IMR-90 (cell line): ENCODE measurements around the gene TMEM170A. TPM values are rescaled to one million over a fixed set of nuclear protein-coding genes. Genes with fewer than 3 reads are reported as not detected.
"Not testable (repeated sequence)": the region's sequence is repeated elsewhere in the genome, so short reads cannot be mapped to it uniquely, and the experiment has no call there.

Source experiments
- ATAC-seq: fragments of 200-7000 bp; cut with Tn5 transposase; 2 replicates; pipeline ENCODE4 v1.9.1; 2020; ENCODE audit warnings: low read depth, mild to moderate bottlenecking, moderate library complexity
- BruUV-seq: library from RNA; stranded (reverse); fragments of 400-500 nt; replicated peaks from 2 replicates; lab custom pipeline; 2021; lab: Mats Ljungman, UMichigan
- CTCF ChIA-PET: fragments of 300-600 bp; formaldehyde crosslinking; extraction: SDS; loops from one replicate; lab custom pipeline; 2021; ENCODE audit warnings: antibody characterized with exemption; lab: Yijun Ruan, JAX
- POLR2A ChIA-PET: fragments of 300-600 bp; sonication (Branson Sonifier 250); formaldehyde crosslinking; loops from one replicate; lab custom pipeline; 2022; ENCODE audit warnings: antibody characterized with exemption; ENCODE audit not compliant: unreplicated experiment; lab: Charles Lee
- DNase-seq: peaks from one replicate; pipeline ENCODE4 v3.0.0; 2013
- H2AFZ ChIP-seq: replicated peaks from 2 replicates; pipeline ENCODE3; 2013; ENCODE audit warnings: low read length, mild to moderate bottlenecking; ENCODE audit not compliant: poor library complexity
- H2AK5ac ChIP-seq: 2 replicates; pipeline ENCODE4 v1.6.1; 2013; ENCODE audit warnings: low read depth, low read length, inconsistent platforms
- H2AK9ac ChIP-seq: replicated peaks from 2 replicates; pipeline ENCODE3; 2013; ENCODE audit warnings: mild to moderate bottlenecking, low read depth, low read length, moderate library complexity; ENCODE audit not compliant: poor library complexity
- H2BK120ac ChIP-seq: 2 replicates; pipeline ENCODE4 v1.6.1; 2013; ENCODE audit warnings: low read depth, low read length, inconsistent platforms
- H2BK15ac ChIP-seq: 3 replicates; pipeline ENCODE4 v1.6.1; 2013; ENCODE audit warnings: low read depth, low read length, inconsistent platforms
- H2BK20ac ChIP-seq: 2 replicates; pipeline ENCODE4 v1.6.1; 2013; ENCODE audit warnings: low read depth, mild to moderate bottlenecking, inconsistent platforms, low read length, moderate library complexity
- H2BK5ac ChIP-seq: 2 replicates; pipeline ENCODE4 v1.6.1; 2013; ENCODE audit warnings: mild to moderate bottlenecking, low read depth, low read length, inconsistent platforms; ENCODE audit not compliant: poor library complexity, severe bottlenecking
- H3K14ac ChIP-seq: replicated peaks from 2 replicates; pipeline ENCODE4 v1.6.1; 2013; ENCODE audit warnings: low read depth, low read length, inconsistent platforms
- H3K18ac ChIP-seq: 2 replicates; pipeline ENCODE4 v1.6.1; 2013; ENCODE audit warnings: low read depth, low read length, control low read depth
- H3K23ac ChIP-seq: 2 replicates; pipeline ENCODE4 v1.6.1; 2013; ENCODE audit warnings: low read depth, low read length, inconsistent platforms
- H3K27ac ChIP-seq: 2 replicates; pipeline ENCODE4 v1.5.1; 2013; ENCODE audit warnings: mild to moderate bottlenecking, control low read depth, low read length; ENCODE audit not compliant: insufficient read depth
- H3K27me3 ChIP-seq: 2 replicates; pipeline ENCODE4 v1.6.1; 2013; ENCODE audit warnings: low read length; ENCODE audit not compliant: control insufficient read depth, insufficient read depth
- H3K36me3 ChIP-seq: 2 replicates; pipeline ENCODE4 v1.6.1; 2013; ENCODE audit warnings: low read length, mixed read lengths; ENCODE audit not compliant: control insufficient read depth, insufficient read depth
- H3K4ac ChIP-seq: 2 replicates; pipeline ENCODE4 v1.6.1; 2013; ENCODE audit warnings: low read depth, low read length, inconsistent platforms
- H3K4me1 ChIP-seq: 2 replicates; pipeline ENCODE4 v1.6.1; 2013; ENCODE audit warnings: low read length, mixed read lengths; ENCODE audit not compliant: control insufficient read depth, insufficient read depth
- H3K4me2 ChIP-seq: 2 replicates; pipeline ENCODE4 v1.6.1; 2013; ENCODE audit warnings: low read depth, mild to moderate bottlenecking, control low read depth, low read length, moderate library complexity
- H3K4me3 ChIP-seq: 2 replicates; pipeline ENCODE4 v1.5.1; 2013; ENCODE audit warnings: low read depth, mild to moderate bottlenecking, control low read depth, low read length, moderate library complexity; ENCODE audit not compliant: insufficient read depth
- H3K56ac ChIP-seq: 2 replicates; pipeline ENCODE4 v1.6.1; 2013; ENCODE audit warnings: low read length, inconsistent platforms; ENCODE audit not compliant: insufficient read depth; ENCODE audit errors: extremely low read depth
- H3K79me1 ChIP-seq, 2 experiments: 2 replicates each; pipeline ENCODE4 v1.6.1; 2013; ENCODE audit warnings: low read length in 2 of 2, inconsistent platforms in 1 of 2, low read depth in 1 of 2
- H3K9ac ChIP-seq: 2 replicates; pipeline ENCODE4 v1.6.1; 2013; ENCODE audit warnings: low read depth, low read length, control low read depth
- H3K9me1 ChIP-seq: 2 replicates; pipeline ENCODE4 v1.6.1; 2013; ENCODE audit warnings: low read length, inconsistent platforms; ENCODE audit not compliant: insufficient read depth
- H3K9me3 ChIP-seq: 2 replicates; pipeline ENCODE4 v1.6.1; 2013; ENCODE audit warnings: low read length; ENCODE audit not compliant: control insufficient read depth, insufficient read depth
- H4K20me1 ChIP-seq: 2 replicates; pipeline ENCODE4 v1.6.1; 2013; ENCODE audit warnings: low read length, inconsistent platforms; ENCODE audit not compliant: insufficient read depth
- H4K5ac ChIP-seq: 2 replicates; pipeline ENCODE4 v1.6.1; 2013; ENCODE audit warnings: mild to moderate bottlenecking, low read depth, low read length, control low read depth
- H4K8ac ChIP-seq, 2 experiments: 2 replicates each; pipeline ENCODE4 v1.6.1; 2013; ENCODE audit warnings: low read depth in 2 of 2, low read length in 2 of 2, control low read depth in 1 of 2, inconsistent platforms in 1 of 2
- H4K91ac ChIP-seq: 2 replicates; pipeline ENCODE4 v1.6.1; 2013; ENCODE audit warnings: low read depth, low read length, inconsistent platforms; ENCODE audit not compliant: insufficient read depth
- CHD1 ChIP-seq: IDR thresholded peaks from 2 replicates; pipeline ENCODE4 v1.6.1; 2012; ENCODE audit warnings: low read depth, low read length, improper control_type of control experiment
- MAFK ChIP-seq: IDR thresholded peaks from 2 replicates; pipeline ENCODE4 v1.6.1; 2012; ENCODE audit warnings: low read depth, low read length, improper control_type of control experiment
- POLR2A ChIP-seq: IDR thresholded peaks from 2 replicates; pipeline ENCODE4 v1.6.1; 2012; ENCODE audit warnings: mild to moderate bottlenecking, low read depth, low read length
- SMC3 ChIP-seq: fragments of 150-350 bp; IDR thresholded peaks from 2 replicates; pipeline ENCODE4 v1.6.1; 2016; ENCODE audit warnings: low read depth, mild to moderate bottlenecking, antibody characterized with exemption, low read length, moderate library complexity
- WGBS, 2 experiments: methylation state at CpG; one replicate each; pipeline versions ENCODE4 v1.1.5 to v1.1.7; 2013; ENCODE audit warnings: missing lambda C conversion rate in 2 of 2; ENCODE audit not compliant: insufficient read length in 1 of 2; ENCODE audit errors: extremely low coverage in 2 of 2; 5-methylcytosine and 5-hydroxymethylcytosine counted together
- dilution Hi-C: fragments of 300-500 bp; cut with HindIII; formaldehyde crosslinking; loops from one replicate; pipeline ENCODE4 v1.14.3; 2018; ENCODE audit warnings: low sequenced_read_pairs; ENCODE audit not compliant: unreplicated experiment
- in situ Hi-C: fragments of 300-500 bp; cut with MboI; formaldehyde crosslinking; loops from 3 replicates; pipeline ENCODE4 v1.14.3; 2019; ENCODE audit warnings: low sequenced_read_pairs, inconsistent platforms, mixed read lengths
- intact Hi-C: fragments of 100-400 bp; cut with micrococcal nuclease; formaldehyde crosslinking; loops from 2 replicates; pipeline ENCODE4 v1.10.0; 2022
- polyA plus RNA-seq, 3 experiments: library from polyadenylated mRNA; depleted of rRNA; stranded (reverse); fragments of >200 nt; gene quantifications; 2 replicates each; pipeline ENCODE4 v1.2.3, GENCODE V29; 2012; ENCODE audit warnings: low replicate concordance in 1 of 3
- total RNA-seq: library from RNA; depleted of rRNA; stranded (reverse); fragments of >200 nt; gene quantifications from 2 replicates; pipeline ENCODE4 v1.2.3, GENCODE V29; 2012

The TMEM170A gene
- total and polyA plus RNA-seq, 2 of the 4 experiments (the other 2 are of a cell fraction) = 7.3 to 10.9 TPM

DNA sequence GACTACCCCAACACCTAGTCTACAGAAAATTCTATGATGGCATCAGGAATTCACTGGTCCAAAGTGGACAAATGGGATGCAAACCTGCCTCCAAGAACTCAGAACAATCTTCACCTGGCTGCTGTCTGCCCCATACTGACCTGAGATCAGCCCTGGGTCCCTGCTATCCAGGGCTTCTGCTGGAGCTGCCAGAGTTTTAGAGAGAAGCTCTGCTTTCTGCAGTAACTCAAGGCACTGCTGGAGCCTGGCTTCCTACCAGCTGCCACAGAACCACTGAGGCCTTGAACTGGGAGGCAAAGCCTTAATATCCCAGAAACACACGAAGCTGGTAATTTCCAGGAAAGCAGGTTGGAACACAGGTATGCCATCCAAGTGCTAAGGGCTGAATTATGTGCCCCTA is 7.5 kb downstream of the TMEM170A start:
- TF ChIP-seq MAFK (no peak), SMC3 (no peak), CHD1 (no peak), POLR2A (no peak)
- H4K20me1 ChIP-seq = peaks cover 47% of the 10 kb centered on the region
- H4K91ac ChIP-seq = no peak overlapping the region
- H3K4ac ChIP-seq = no peak overlapping the region
- H3K56ac ChIP-seq = no peak overlapping the region
- H3K9me3 ChIP-seq = no peaks in the 10 kb centered on the region
- H3K23ac ChIP-seq = no peak overlapping the region
- ATAC-seq (no peak), DNase-seq (no peak)
- no CpG with 5 or more reads among the region's 1 CpG for WGBS, 2 experiments
- BruUV-seq = no TSS peak
- H4K8ac ChIP-seq = no peak overlapping the region
- H3K4me1 ChIP-seq = no peaks in the 10 kb centered on the region; the same call in 1 of the 2 replicates
- H2BK120ac ChIP-seq = no peak overlapping the region
- no peak overlapping the region for H2AK5ac ChIP-seq
- ChIA-PET CTCF (no interaction called here), POLR2A (interaction anchor here (0.6 kb wide), 1 partner anchor 181 kb away, joined by 10 read pairs; no protein-coding TSS in a partner anchor)
- intact Hi-C loops = no loop called here
- in situ Hi-C loops = no loop called here
- H2BK15ac ChIP-seq = no peak overlapping the region
- H3K9ac ChIP-seq = no peak overlapping the region
- no peak overlapping the region for H2BK20ac ChIP-seq
- no peak overlapping the region for H3K27ac ChIP-seq
- no peak overlapping the region for H3K18ac ChIP-seq
- H2AFZ ChIP-seq = no peak overlapping the region
- dilution Hi-C loops = no loop called here
- H3K14ac ChIP-seq = no peak overlapping the region
- H3K36me3 ChIP-seq = no peaks in the 10 kb centered on the region
- H3K27me3 ChIP-seq = no peaks in the 10 kb centered on the region
- no peak overlapping the region for H2AK9ac ChIP-seq
- peaks cover 36 to 83% of the 10 kb centered on the region in 2 experiments for H3K79me1 ChIP-seq
- H3K4me3 ChIP-seq = no peak overlapping the region
- no peak overlapping the region for H3K4me2 ChIP-seq
- H3K9me1 ChIP-seq = peaks cover 21% of the 10 kb centered on the region
- no peak overlapping the region for H2BK5ac ChIP-seq
- no peak overlapping the region for H4K5ac ChIP-seq

DNA sequence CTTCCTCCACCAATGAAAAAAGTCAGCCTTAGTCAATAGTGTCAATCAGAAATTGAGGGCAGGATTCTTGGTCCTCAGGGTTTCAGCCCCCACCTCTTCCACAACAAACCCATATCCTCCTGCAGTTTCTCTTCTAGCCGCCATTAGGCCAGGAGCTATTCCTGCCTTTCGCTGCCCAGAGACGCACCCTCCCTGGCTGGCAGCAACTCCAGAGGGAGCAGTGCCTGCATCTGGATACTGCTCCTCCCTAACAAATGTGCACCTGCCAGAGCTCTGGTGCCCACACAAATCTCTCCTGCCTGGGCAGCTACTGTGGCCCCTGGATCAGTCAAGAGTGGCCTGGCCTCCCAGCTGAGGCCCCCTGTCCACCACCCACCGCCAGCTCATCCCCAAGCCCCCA is 8.0 kb downstream of the TMEM170A start:
- H2AK9ac ChIP-seq, H3K14ac ChIP-seq, H4K91ac ChIP-seq, H3K9ac ChIP-seq, H3K27me3 ChIP-seq, BruUV-seq, H3K27ac ChIP-seq, H3K18ac ChIP-seq, H3K4me2 ChIP-seq, H2BK5ac ChIP-seq, DNase-seq, H3K36me3 ChIP-seq, H2BK120ac ChIP-seq, H3K56ac ChIP-seq, H3K4ac ChIP-seq, H4K5ac ChIP-seq, H2AK5ac ChIP-seq, ATAC-seq, H3K4me1 ChIP-seq, H4K8ac ChIP-seq, H3K23ac ChIP-seq, H3K4me3 ChIP-seq, H2BK20ac ChIP-seq, intact Hi-C loops, H2AFZ ChIP-seq, H3K9me3 ChIP-seq, in situ Hi-C loops, CTCF ChIA-PET, H2BK15ac ChIP-seq, dilution Hi-C loops: not testable (repeated sequence)
- Histone ChIP-seq H3K79me1 (peaks cover 32 to 78% of the 10 kb centered on the region in 2 experiments), H3K9me1 (peaks cover 20% of the 10 kb centered on the region), H4K20me1 (peaks cover 45% of the 10 kb centered on the region)
- WGBS, 2 experiments = 96% methylated on average over 3 of the region's 4 CpGs; no CpG with 5 or more reads in 1 of the 2 experiments
- POLR2A ChIA-PET = interaction anchor here (0.6 kb wide), 1 partner anchor 181 kb away, joined by 10 read pairs; no protein-coding TSS in a partner anchor
